ENCODE data around the gene USP5. TPM values are rescaled to one million over a fixed set of nuclear protein-coding genes. Genes with fewer than 3 reads are reported as not detected.

The USP5 gene
- total and polyA plus RNA-seq, 2 donors (not counting 1 experiment from before 2014, with no cell fraction given) = 35.1 to 59.7 TPM

- Mint-ChIP-seq H3K4me3 (no peak overlapping the region), H3K27me3 (no peaks in the 10 kb centered on the region), H3K27ac (no peak overlapping the region), H3K9me3 (ENCODE audit: insufficient read depth) (no peaks in the 10 kb centered on the region), H3K4me1 (peaks cover 16% of the 10 kb centered on the region)
- no peak for DNase-seq
- H3K4me2 ChIP-seq (replicated peaks; ENCODE audit: low read depth, low read length, poor library complexity, severe bottlenecking) = no peak overlapping the region
- TF ChIP-seq EZH2 (IDR thresholded peaks at IDR 0.05; ENCODE audit: borderline replicate concordance, insufficient read depth, low read depth, low read length, poor library complexity, severe bottlenecking) = no peak
- no peak overlapping the region for H2AFZ ChIP-seq (ENCODE audit: insufficient read depth, low read depth, low read length, poor library complexity, severe bottlenecking)
- H3K36me3 ChIP-seq (replicated peaks in 1 of 2; ENCODE audit: control extremely low read depth in 1 of 2, control insufficient read depth in 1 of 2, extremely low read depth in 1 of 2, insufficient read depth in 2 of 2, low read length in 1 of 2) = no peaks in the 10 kb centered on the region
- ChIA-PET CTCF (interaction anchor here (1.1 to 1.9 kb wide), 3 partner anchors 8 to 10 kb away, joined by 3 to 5 read pairs (median 3); partner anchors contain the start of gene USP5), POLR2A (interaction anchor here (0.6 to 1.0 kb wide), 2 partner anchors 30 kb away, joined by 3 to 6 read pairs; partner anchors contain the start of gene SPSB2)
- H3K4me1 ChIP-seq (ENCODE audit: control insufficient read depth in 2 of 2, insufficient read depth in 2 of 2, low read length in 2 of 2) = peaks cover 0 to 19% of the 10 kb centered on the region in 2 donors
- H3K4me3 ChIP-seq (ENCODE audit: control extremely low read depth in 1 of 5, extremely low read depth in 1 of 5, insufficient read depth in 1 of 5, low read depth in 2 of 5, low read length in 4 of 5) = no peak overlapping the region
- no peak for ATAC-seq (ENCODE audit: low read depth)
- H3K79me2 ChIP-seq (ENCODE audit: control insufficient read depth, insufficient read depth, low read length) = no peaks in the 10 kb centered on the region
- 89% methylated on average over 15 of the region's 16 CpGs for WGBS (ENCODE audit: insufficient coverage)
- no peak overlapping the region for H3K9ac ChIP-seq (ENCODE audit: low read length)
- H3K27ac ChIP-seq (ENCODE audit: low read length in 2 of 2) = no peak overlapping the region
- H3K9me3 ChIP-seq (ENCODE audit: control extremely low read depth in 1 of 3, control insufficient read depth in 2 of 3, insufficient read depth in 1 of 3, low read length in 2 of 3) = no peaks in the 10 kb centered on the region
- no peaks in the 10 kb centered on the region for H4K20me1 ChIP-seq (ENCODE audit: control insufficient read depth, insufficient read depth, low read length, poor library complexity, severe bottlenecking)
- intact Hi-C loops (cut with micrococcal nuclease) = no loop called here
- H3K27me3 ChIP-seq (replicated peaks in 1 of 4; ENCODE audit: control extremely low read depth in 1 of 4, control insufficient read depth in 3 of 4, insufficient read depth in 4 of 4, low read length in 3 of 4) = peaks cover 0 to 2% (median 0%) of the 10 kb centered on the region in 4 experiments
These were observed 8.6 kb upstream of the USP5 start for GRCh38 chr12:6843118-6843902.

- no peak for DNase-seq
- H4K20me1 ChIP-seq (ENCODE audit: control insufficient read depth, insufficient read depth, low read length, poor library complexity, severe bottlenecking) = no peaks in the 10 kb centered on the region
- H3K4me3 Mint-ChIP-seq = no peak overlapping the region
- H3K27ac ChIP-seq (ENCODE audit: low read length in 2 of 2) = no peak overlapping the region
- H2AFZ ChIP-seq (ENCODE audit: insufficient read depth, low read depth, low read length, poor library complexity, severe bottlenecking) = no peak overlapping the region
- no peak overlapping the region for H3K4me2 ChIP-seq (replicated peaks; ENCODE audit: low read depth, low read length, poor library complexity, severe bottlenecking)
- POLR2A ChIA-PET = no interaction called here
- H3K36me3 ChIP-seq (replicated peaks in 1 of 2; ENCODE audit: control extremely low read depth in 1 of 2, control insufficient read depth in 1 of 2, extremely low read depth in 1 of 2, insufficient read depth in 2 of 2, low read length in 1 of 2) = no peaks in the 10 kb centered on the region
- H3K9ac ChIP-seq (ENCODE audit: low read length) = no peak overlapping the region
- TF ChIP-seq EZH2 (IDR thresholded peaks at IDR 0.05; ENCODE audit: borderline replicate concordance, insufficient read depth, low read depth, low read length, poor library complexity, severe bottlenecking) (no peak), CTCF (IDR thresholded peaks at IDR 0.05) (no peak)
- ATAC-seq (ENCODE audit: low read depth) = no peak
- no peak overlapping the region for H3K4me3 ChIP-seq (ENCODE audit: control extremely low read depth in 1 of 5, extremely low read depth in 1 of 5, insufficient read depth in 1 of 5, low read depth in 2 of 5, low read length in 4 of 5)
- no peaks in the 10 kb centered on the region for H3K27me3 Mint-ChIP-seq
- CTCF ChIA-PET = interaction anchor here (0.9 kb wide), 1 partner anchor 11 kb away, joined by 3 read pairs; no protein-coding TSS in a partner anchor
- H3K27me3 ChIP-seq (replicated peaks in 1 of 4; ENCODE audit: control extremely low read depth in 1 of 4, control insufficient read depth in 3 of 4, insufficient read depth in 4 of 4, low read length in 3 of 4) = peaks cover 0 to 2% (median 0%) of the 10 kb centered on the region in 4 experiments
- no peaks in the 10 kb centered on the region for H3K79me2 ChIP-seq (ENCODE audit: control insufficient read depth, insufficient read depth, low read length)
- peaks cover 8% of the 10 kb centered on the region for H3K4me1 Mint-ChIP-seq
- H3K27ac Mint-ChIP-seq = no peak overlapping the region
- 95% methylated on average over 17 of the region's 17 CpGs for WGBS (ENCODE audit: insufficient coverage)
- peaks cover 0 to 2% of the 10 kb centered on the region in 2 donors for H3K4me1 ChIP-seq (ENCODE audit: control insufficient read depth in 2 of 2, insufficient read depth in 2 of 2, low read length in 2 of 2)
- intact Hi-C loops (cut with micrococcal nuclease) = no loop called here
- no peaks in the 10 kb centered on the region for H3K9me3 ChIP-seq (ENCODE audit: control extremely low read depth in 1 of 3, control insufficient read depth in 2 of 3, insufficient read depth in 1 of 3, low read length in 2 of 3)
- H3K9me3 Mint-ChIP-seq (ENCODE audit: insufficient read depth) = no peaks in the 10 kb centered on the region
These were observed 6.6 kb upstream of the USP5 start for GRCh38 chr12:6845395-6845794.

All from B cell (primary cell).